GM12891 (cell line): Measurements from ENCODE around the gene FMOD.

Source experiments
- POLR2A ChIP-seq: IDR thresholded peaks from 2 replicates; pipeline ENCODE4 v1.6.1; 2011; ENCODE audit warnings: low read depth, low read length, control low read depth
- POLR2AphosphoS5 ChIP-seq: IDR thresholded peaks from 2 replicates; pipeline ENCODE4 v1.6.1; 2011; ENCODE audit warnings: low read depth, low read length, control low read depth
- POU2F2 ChIP-seq: IDR thresholded peaks from 2 replicates; pipeline ENCODE4 v1.6.1; 2011; ENCODE audit warnings: low read depth, mild to moderate bottlenecking, control low read depth, low read length, moderate library complexity

DNA sequence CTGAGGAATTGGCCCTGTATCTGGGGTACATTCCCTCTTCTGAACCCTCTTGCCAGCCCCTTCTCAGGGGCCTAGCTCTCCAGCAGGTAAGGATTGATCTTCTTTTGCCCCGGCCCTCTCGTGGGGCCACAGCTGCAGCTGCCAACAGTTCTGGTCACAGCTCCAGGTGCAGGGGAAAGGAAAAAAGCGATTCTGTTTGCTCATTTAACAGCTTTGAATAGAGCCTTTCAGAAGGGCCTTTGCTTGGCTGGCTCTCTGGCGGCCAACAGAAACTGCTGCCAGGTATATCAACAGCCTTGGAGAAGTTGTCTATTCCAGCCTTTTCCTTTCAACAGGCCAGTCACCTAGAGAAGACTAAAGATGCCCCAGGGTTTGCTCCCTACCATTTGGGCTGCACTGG is 16.1 kb upstream of the FMOD start:
- TF ChIP-seq POLR2A (no peak), POLR2AphosphoS5 (no peak), POU2F2 (no peak)
